ENCODE results near the gene ANKS3. TPM values are rescaled to one million over a fixed set of nuclear protein-coding genes. Genes with fewer than 3 reads are reported as not detected.

Gene ANKS3
- total and polyA plus RNA-seq, 5 experiments from 2014 or later: 4.3 to 37.0 (median 9.0) TPM

- Mint-ChIP-seq H3K9me3 (no peaks in the 10 kb centered on the region), H3K36me3 (peaks cover 0 to 38% (median 0%) of the 10 kb centered on the region in 3 donors), H3K27ac (peak overlapping the region in 2 of 10 donors; percentile 48 to 49), H3K4me3 (no peak overlapping the region), H3K27me3 (no peaks in the 10 kb centered on the region), H3K4me1 (peaks cover 3 to 22% (median 8%) of the 10 kb centered on the region in 4 donors)
- no peak for ATAC-seq
- POLR2A ChIA-PET: interaction anchor here (0.9 to 1.6 kb wide), 3 partner anchors 8 to 65 kb away, joined by 3 to 5 read pairs (median 3); no protein-coding TSS in a partner anchor
- DNase-seq: peak in 1 of 10 donors; percentile 55
These were observed 35.6 kb downstream of the ANKS3 start for GRCh38 chr16:4698321-4699045.

- H3K27me3 Mint-ChIP-seq: no peaks in the 10 kb centered on the region
- DNase-seq: peak in 1 of 10 donors; percentile 54
- no peaks in the 10 kb centered on the region for H3K9me3 Mint-ChIP-seq
- H3K4me3 Mint-ChIP-seq: no peak overlapping the region
- no peak for ATAC-seq
- H3K4me1 Mint-ChIP-seq: peaks cover 3 to 25% (median 10%) of the 10 kb centered on the region in 4 donors
- POLR2A ChIA-PET: interaction anchor here (1.1 to 1.6 kb wide), 3 partner anchors 9 to 82 kb away, joined by 3 to 5 read pairs (median 3); no protein-coding TSS in a partner anchor
- peaks cover 0 to 35% (median 0%) of the 10 kb centered on the region in 3 donors for H3K36me3 Mint-ChIP-seq
- H3K27ac Mint-ChIP-seq: peak overlapping the region in 1 of 10 donors; percentile 48
These were observed 36.2 kb downstream of the ANKS3 start for GRCh38 chr16:4697848-4698291.

- peaks cover 0 to 33% (median 0%) of the 10 kb centered on the region in 3 donors for H3K36me3 Mint-ChIP-seq
- DNase-seq (peak in 1 of 10 donors; percentile 43), ATAC-seq (no peak)
- no peaks in the 10 kb centered on the region for H3K9me3 Mint-ChIP-seq
- H3K4me3 Mint-ChIP-seq: peak overlapping the region in 1 of 10 donors; percentile 19
- H3K27me3 Mint-ChIP-seq: no peaks in the 10 kb centered on the region
- H3K4me1 Mint-ChIP-seq: peaks cover 5 to 32% (median 15%) of the 10 kb centered on the region in 4 donors
- POLR2A ChIA-PET: interaction anchor here (1.0 to 2.3 kb wide), 6 partner anchors 9 to 391 kb away, joined by 3 to 6 read pairs (median 4); no protein-coding TSS in a partner anchor
- H3K27ac Mint-ChIP-seq: peak overlapping the region in 3 of 10 donors; percentile 8 to 34 (median 8)
These were observed 36.9 kb downstream of the ANKS3 start for GRCh38 chr16:4696905-4697847.

GRCh38 chr16:4696172-4696904 lies 37.7 kb downstream of the ANKS3 start:
- Mint-ChIP-seq H3K27me3 (no peaks in the 10 kb centered on the region), H3K36me3 (peaks cover 0 to 30% (median 0%) of the 10 kb centered on the region in 3 donors), H3K4me3 (peak overlapping the region in 6 of 10 donors; percentile 11 to 91 (median 44)), H3K9me3 (no peaks in the 10 kb centered on the region), H3K4me1 (peaks cover 6 to 33% (median 18%) of the 10 kb centered on the region in 4 donors), H3K27ac (peak overlapping the region in 3 of 10 donors; percentile 8 to 38 (median 34))
- ATAC-seq (no peak), DNase-seq (peak in 1 of 10 donors; percentile 49)
- POLR2A ChIA-PET: interaction anchor here (0.7 to 7.4 kb wide), 10 partner anchors 9 to 390 kb away, joined by 3 to 63 read pairs (median 6); partner anchors contain the start of genes ANKS3 and DNAAF8

GRCh38 chr16:4695473-4696171 lies 38.4 kb downstream of the ANKS3 start:
- ATAC-seq (no peak), DNase-seq (no peak)
- H3K9me3 Mint-ChIP-seq: no peaks in the 10 kb centered on the region
- H3K4me3 Mint-ChIP-seq: peak overlapping the region; percentile 34 to 91 (median 73)
- no peaks in the 10 kb centered on the region for H3K27me3 Mint-ChIP-seq
- peak overlapping the region in 7 of 10 donors; percentile 31 to 83 (median 74) for H3K27ac Mint-ChIP-seq
- POLR2A ChIA-PET: interaction anchor here (0.7 to 7.4 kb wide), 10 partner anchors 9 to 390 kb away, joined by 3 to 63 read pairs (median 6); partner anchors contain the start of genes ANKS3 and DNAAF8
- H3K36me3 Mint-ChIP-seq: peaks cover 0 to 30% (median 0%) of the 10 kb centered on the region in 3 donors
- peaks cover 7 to 35% (median 19%) of the 10 kb centered on the region in 4 donors for H3K4me1 Mint-ChIP-seq

- peak overlapping the region; percentile 64 to 91 (median 73) for H3K4me3 Mint-ChIP-seq
- H3K27ac Mint-ChIP-seq: peak overlapping the region in 9 of 10 donors; percentile 25 to 92 (median 80)
- DNase-seq (no peak), ATAC-seq (no peak)
- POLR2A ChIA-PET: interaction anchor here (0.6 to 7.4 kb wide), 18 partner anchors 10 to 219 kb away, joined by 3 to 63 read pairs (median 8); partner anchors contain the start of genes ANKS3, DNAAF8, HMOX2 and MGRN1
- H3K36me3 Mint-ChIP-seq: peaks cover 0 to 28% (median 0%) of the 10 kb centered on the region in 3 donors
- H3K4me1 Mint-ChIP-seq: peaks cover 6 to 31% (median 19%) of the 10 kb centered on the region in 4 donors
- H3K9me3 Mint-ChIP-seq: no peaks in the 10 kb centered on the region
- no peaks in the 10 kb centered on the region for H3K27me3 Mint-ChIP-seq
These were observed 39.2 kb downstream of the ANKS3 start for GRCh38 chr16:4694642-4695451.

GRCh38 chr16:4693956-4694641 lies 40.0 kb downstream of the ANKS3 start:
- DNase-seq (peak in 8 of 10 donors; percentile 39 to 77 (median 53)), ATAC-seq (peak; percentile 47 to 57)
- Mint-ChIP-seq H3K27ac (peak overlapping the region; percentile 37 to 94 (median 80)), H3K4me1 (peaks cover 6 to 26% (median 19%) of the 10 kb centered on the region in 4 donors), H3K4me3 (peak overlapping the region; percentile 64 to 91 (median 73)), H3K27me3 (no peaks in the 10 kb centered on the region), H3K36me3 (peaks cover 0 to 22% (median 0%) of the 10 kb centered on the region in 3 donors), H3K9me3 (no peaks in the 10 kb centered on the region)
- POLR2A ChIA-PET: interaction anchor here (0.6 to 7.4 kb wide), 25 partner anchors 8 to 223 kb away, joined by 3 to 63 read pairs (median 6); partner anchors contain the start of genes ANKS3, DNAAF8, HMOX2 and MGRN1

GRCh38 chr16:4693296-4693955 lies 40.6 kb downstream of the ANKS3 start, which contains the start of gene NUDT16L1:
Gene NUDT16L1 (plus strand): TSS chr16:4693562. CDS start chr16:4693727, 165 bp downstream.
- Mint-ChIP-seq H3K36me3 (peaks cover 0 to 20% (median 0%) of the 10 kb centered on the region in 3 donors), H3K27ac (peak within 1 kb of the TSS; percentile 53 to 96 (median 89)), H3K9me3 (no peaks in the 10 kb centered on the region), H3K4me1 (peaks cover 6 to 26% (median 19%) of the 10 kb centered on the region in 4 donors), H3K4me3 (peak within 1 kb of the TSS; percentile 81 to 92 (median 86)), H3K27me3 (no peaks in the 10 kb centered on the region)
- DNase-seq (peak; percentile 93 to 99 (median 98)), ATAC-seq (peak; percentile 90 to 93)
- POLR2A ChIA-PET: interaction anchor here (0.9 to 7.4 kb wide), 24 partner anchors 9 to 222 kb away, joined by 3 to 63 read pairs (median 6); partner anchors contain the start of genes ANKS3, DNAAF8, HMOX2 and MGRN1

Measured in naive thymus-derived CD8-positive, alpha-beta T cell (primary cell).